GM18502 (cell line): Measurements from ENCODE around the gene LHFPL3.

Source experiments
- ATAC-seq: cut with Tn5 transposase; IDR thresholded peaks from one replicate; pipeline ENCODE4 v1.9.1; 2021; ENCODE audit warnings: mild to moderate bottlenecking; ENCODE audit not compliant: unreplicated experiment, poor library complexity

Gene LHFPL3

DNA sequence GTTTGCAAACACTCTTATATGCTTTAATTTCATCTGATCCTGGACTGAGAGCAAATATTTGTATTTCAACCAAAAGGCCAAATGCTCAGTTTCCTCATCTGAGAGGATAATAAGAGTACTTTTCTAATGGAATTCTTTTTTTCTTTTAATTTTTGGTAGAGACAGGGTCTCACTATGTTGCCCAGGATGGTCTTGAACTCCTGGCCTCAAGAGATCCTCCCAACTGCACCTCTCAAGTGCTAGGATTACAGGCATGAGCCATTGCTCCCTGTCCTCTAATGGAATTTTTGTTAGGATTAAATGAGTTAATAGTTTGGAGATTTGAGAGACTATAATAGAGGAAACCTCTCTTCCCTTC lies 617.2 kb downstream of the LHFPL3 start:
- ATAC-seq, result no peak

DNA sequence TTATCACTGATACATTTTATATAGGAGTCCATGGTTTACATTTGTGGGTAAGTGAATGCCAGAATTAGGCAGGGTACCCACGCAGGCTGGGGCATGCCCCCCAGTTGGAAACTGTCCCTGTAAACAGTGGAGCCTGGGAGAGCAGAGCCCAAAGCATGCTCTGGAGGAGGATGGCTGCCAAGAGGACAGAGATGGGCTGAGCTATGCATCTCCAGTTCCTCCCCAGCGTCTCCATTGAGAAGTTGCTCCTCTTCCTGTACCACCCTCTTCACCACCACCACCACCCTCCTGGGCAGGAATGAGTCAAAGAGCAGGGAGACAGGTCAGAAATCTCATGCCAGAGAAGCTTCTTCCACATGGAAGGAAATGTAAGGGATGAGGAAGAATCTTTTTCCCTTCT lies 617.9 kb downstream of the LHFPL3 start:
- no peak for ATAC-seq

DNA sequence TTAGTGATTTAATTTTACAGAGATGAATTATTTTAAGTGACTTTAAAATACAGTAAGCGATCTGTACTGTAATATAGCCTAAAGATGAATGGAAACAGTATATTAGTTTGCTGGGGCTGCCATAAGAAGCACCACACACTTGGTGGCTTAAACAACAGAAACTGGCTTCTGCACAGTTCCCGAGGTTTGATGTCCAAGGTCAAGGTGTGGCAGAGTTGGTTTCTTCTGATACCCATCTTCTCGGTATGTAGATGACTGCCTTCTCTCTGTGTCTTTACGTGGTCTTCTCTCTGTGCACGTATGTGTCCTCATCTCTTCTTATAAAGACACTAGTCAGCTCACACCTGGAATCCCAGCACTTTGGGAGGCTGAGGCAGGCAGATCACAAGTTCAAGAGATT lies 621.6 kb downstream of the LHFPL3 start:
- ATAC-seq, result no peak

DNA sequence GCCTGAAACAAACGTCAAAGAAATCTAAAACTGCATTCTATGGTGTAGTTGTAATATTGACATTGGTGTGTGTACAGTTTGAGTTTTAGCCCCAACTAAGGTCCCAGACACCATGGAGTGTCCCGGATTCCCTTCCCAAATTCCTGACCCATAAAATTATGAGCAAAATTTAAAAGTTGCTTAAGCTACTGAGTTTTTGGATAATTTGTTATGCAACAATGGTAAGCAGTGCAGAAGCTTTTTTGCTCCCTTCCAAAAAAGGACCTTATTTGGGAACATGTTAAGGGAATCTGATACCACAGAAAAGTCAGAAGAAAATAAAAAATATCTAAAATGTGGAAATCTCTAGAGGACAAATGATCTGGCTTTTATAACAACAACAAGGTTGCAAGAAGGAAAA lies 622.4 kb downstream of the LHFPL3 start:
- no peak for ATAC-seq

DNA sequence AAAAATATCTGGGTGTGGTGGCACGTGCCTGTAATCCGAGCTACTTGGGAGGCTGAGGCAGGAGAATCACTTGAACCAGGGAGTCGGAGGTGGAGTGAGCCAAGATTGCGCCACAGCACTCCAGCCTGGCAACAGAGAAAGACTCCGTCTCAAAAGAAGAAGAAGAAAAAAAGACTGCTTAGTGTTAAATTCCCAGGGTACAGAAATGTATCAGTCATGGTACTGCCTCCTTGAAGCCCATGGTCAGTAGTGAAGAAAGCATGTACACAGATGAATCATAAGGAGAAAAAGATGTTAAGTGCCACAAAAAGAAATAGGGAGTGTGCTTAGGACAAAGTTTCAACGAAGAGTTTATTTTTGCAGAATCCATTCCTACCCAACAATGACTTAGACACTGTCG lies 623.1 kb downstream of the LHFPL3 start:
- no peak for ATAC-seq

DNA sequence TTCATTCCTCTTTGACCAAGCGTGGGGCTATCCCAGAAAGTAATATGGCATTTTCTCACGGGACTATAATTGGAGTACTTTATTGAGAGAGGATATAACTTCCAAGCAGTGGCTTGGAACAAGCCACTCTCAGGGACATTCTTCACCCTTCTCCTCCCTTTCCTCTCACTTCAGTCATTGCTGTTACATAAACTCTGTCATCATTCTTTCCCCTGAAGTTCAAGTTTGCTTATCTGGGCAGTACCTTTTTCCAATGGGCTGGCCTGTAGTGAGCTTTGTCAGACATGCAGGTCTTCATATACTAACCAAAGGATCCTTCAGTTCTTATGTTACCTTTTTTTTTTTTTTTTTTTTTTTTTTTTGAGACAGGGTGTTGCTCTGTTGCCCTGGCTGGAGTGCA lies 626.9 kb downstream of the LHFPL3 start:
- no peak for ATAC-seq
